HepG2 (cell line): Measurements from ENCODE around the gene UBR1. TPM values are rescaled to one million over a fixed set of nuclear protein-coding genes. Genes with fewer than 3 reads are reported as not detected.

Experiments used
- AGO1 ChIP-seq: fragments of 200-400 bp; formaldehyde crosslinking; IDR thresholded peaks from 2 replicates; pipeline ENCODE4 v1.6.1; 2017; ENCODE audit warnings: mild to moderate bottlenecking, low read depth, low read length, moderate library complexity; ENCODE audit not compliant: poor library complexity, severe bottlenecking
- CENPT ChIP-seq: sonication (generic); formaldehyde crosslinking; IDR thresholded peaks from 2 replicates; pipeline ENCODE4 v1.8.0; 2022; ENCODE audit warnings: low read depth, mild to moderate bottlenecking, moderate library complexity, missing genetic modification reagents
- ERF ChIP-seq: IDR thresholded peaks from 2 replicates; pipeline ENCODE4 v1.6.1; 2018; ENCODE audit warnings: missing biosample characterization, missing genetic modification reagents
- FOSL1 ChIP-seq: sonication (generic); formaldehyde crosslinking; IDR thresholded peaks from 2 replicates; pipeline ENCODE4 v1.9.0; 2021; ENCODE audit warnings: missing genetic modification reagents, borderline replicate concordance
- GLI4 ChIP-seq: sonication (generic); formaldehyde crosslinking; IDR thresholded peaks from 2 replicates; pipeline ENCODE4 v1.5.1; 2020; ENCODE audit warnings: missing genetic modification reagents, mild to moderate bottlenecking, moderate library complexity, borderline replicate concordance
- IKZF4 ChIP-seq: sonication (generic); formaldehyde crosslinking; IDR thresholded peaks from 2 replicates; pipeline ENCODE4 v1.5.1; 2020; ENCODE audit warnings: borderline replicate concordance, mild to moderate bottlenecking, low read depth, missing genetic modification reagents; ENCODE audit errors: not compliant biosample characterization
- MEIS2 ChIP-seq: sonication (generic); formaldehyde crosslinking; IDR thresholded peaks from 2 replicates; pipeline ENCODE4 v1.9.0; 2021; ENCODE audit warnings: mild to moderate bottlenecking, missing genetic modification reagents
- NBN ChIP-seq: fragments of 450-650 bp; conservative IDR thresholded peaks from 2 replicates; pipeline ENCODE4 v1.6.1; 2017
- NFIC ChIP-seq: IDR thresholded peaks from 2 replicates; pipeline ENCODE4 v1.6.1; 2012; ENCODE audit warnings: mild to moderate bottlenecking, low read length, inconsistent platforms
- NFYC ChIP-seq: IDR thresholded peaks from 2 replicates; pipeline ENCODE4 v1.6.1; 2016; ENCODE audit warnings: missing genetic modification reagents, missing compliant biosample characterization
- PHB2 ChIP-seq: fragments of 450-650 bp; IDR thresholded peaks from 2 replicates; pipeline ENCODE4 v1.6.1; 2018; ENCODE audit not compliant: partially characterized antibody
- PHF5A ChIP-seq: IDR thresholded peaks from one replicate; pipeline ENCODE4 v1.6.1; 2018; ENCODE audit warnings: low read depth, missing genetic modification reagents; ENCODE audit not compliant: unreplicated experiment
- PITX1 ChIP-seq: sonication (generic); formaldehyde crosslinking; IDR thresholded peaks from 2 replicates; pipeline ENCODE4 v1.5.1; 2020; ENCODE audit warnings: mild to moderate bottlenecking, missing genetic modification reagents
- RARG ChIP-seq: sonication (generic); formaldehyde crosslinking; IDR thresholded peaks from 2 replicates; pipeline ENCODE4 v1.4.0; 2020; ENCODE audit warnings: low read depth, mild to moderate bottlenecking, missing genetic modification reagents
- TCF7 ChIP-seq: sonication (generic); IDR thresholded peaks from 2 replicates; pipeline ENCODE4 v1.6.1; 2016; ENCODE audit warnings: antibody characterized with exemption, low read depth
- U2AF2 ChIP-seq: fragments of 200-400 bp; formaldehyde crosslinking; IDR thresholded peaks from 2 replicates; pipeline ENCODE4 v1.6.1; 2017; ENCODE audit warnings: low read depth, mild to moderate bottlenecking, low read length
- ZNF20 ChIP-seq: sonication (generic); formaldehyde crosslinking; IDR thresholded peaks from 2 replicates; pipeline ENCODE4 v1.4.0; 2020; ENCODE audit warnings: mild to moderate bottlenecking, moderate library complexity, missing genetic modification reagents
- ZNF672 ChIP-seq: sonication (generic); formaldehyde crosslinking; IDR thresholded peaks from 2 replicates; pipeline ENCODE4 v1.8.1; 2022; ENCODE audit warnings: missing genetic modification reagents
- ZUFSP ChIP-seq: sonication (generic); formaldehyde crosslinking; IDR thresholded peaks from 2 replicates; pipeline ENCODE4 v1.9.0; 2021; ENCODE audit warnings: missing genetic modification reagents, mild to moderate bottlenecking, borderline replicate concordance
- polyA plus RNA-seq, 8 experiments: library from polyadenylated mRNA; depleted of rRNA in 3 of 8; stranded (reverse) in 7 of 8; unstranded in 1 of 8; fragments of >200 nt; fragmentation: Illumina TruSeq in 4 of 8; extraction: Trizol in 4 of 8; gene quantifications; 2 replicates each; pipeline versions ENCODE4 v1.2.1 to v1.2.3, GENCODE V29; 2011 to 2016; ENCODE audit warnings: low read depth in 4 of 8, missing spikeins in 1 of 8, mixed read lengths in 1 of 8; ENCODE audit not compliant: insufficient read depth in 1 of 8
- total RNA-seq, 5 experiments: library from RNA; depleted of rRNA; stranded (reverse); fragments of >200 nt; fragmentation: Illumina TruSeq; extraction: Trizol; gene quantifications; 2 replicates each; pipeline ENCODE4 v1.2.3, GENCODE V29; 2016; ENCODE audit warnings: low read depth in 1 of 5
- TF ChIP-seq, protein P1 (sequence below): sonication (generic); formaldehyde crosslinking; IDR thresholded peaks from 2 replicates; pipeline ENCODE4 v1.5.0; 2020; ENCODE audit warnings: mild to moderate bottlenecking, missing genetic modification reagents
- TF ChIP-seq, protein P2 (sequence below): sonication (generic); formaldehyde crosslinking; IDR thresholded peaks from 2 replicates; pipeline ENCODE4 v1.4.0; 2020; ENCODE audit warnings: missing genetic modification reagents
- TF ChIP-seq, protein P3 (sequence below): sonication (generic); formaldehyde crosslinking; IDR thresholded peaks from 2 replicates; pipeline ENCODE4 v1.4.0; 2020; ENCODE audit warnings: missing genetic modification reagents

The UBR1 gene
- total and polyA plus RNA-seq, 2 of the 13 experiments (the other 11 are each of a cell fraction or from before 2014, with no cell fraction given) = 6.4 to 18.0 TPM

GRCh38 chr15:43105778-43106485, at the start of gene UBR1 (continued):
- TF ChIP-seq, protein P1, sequence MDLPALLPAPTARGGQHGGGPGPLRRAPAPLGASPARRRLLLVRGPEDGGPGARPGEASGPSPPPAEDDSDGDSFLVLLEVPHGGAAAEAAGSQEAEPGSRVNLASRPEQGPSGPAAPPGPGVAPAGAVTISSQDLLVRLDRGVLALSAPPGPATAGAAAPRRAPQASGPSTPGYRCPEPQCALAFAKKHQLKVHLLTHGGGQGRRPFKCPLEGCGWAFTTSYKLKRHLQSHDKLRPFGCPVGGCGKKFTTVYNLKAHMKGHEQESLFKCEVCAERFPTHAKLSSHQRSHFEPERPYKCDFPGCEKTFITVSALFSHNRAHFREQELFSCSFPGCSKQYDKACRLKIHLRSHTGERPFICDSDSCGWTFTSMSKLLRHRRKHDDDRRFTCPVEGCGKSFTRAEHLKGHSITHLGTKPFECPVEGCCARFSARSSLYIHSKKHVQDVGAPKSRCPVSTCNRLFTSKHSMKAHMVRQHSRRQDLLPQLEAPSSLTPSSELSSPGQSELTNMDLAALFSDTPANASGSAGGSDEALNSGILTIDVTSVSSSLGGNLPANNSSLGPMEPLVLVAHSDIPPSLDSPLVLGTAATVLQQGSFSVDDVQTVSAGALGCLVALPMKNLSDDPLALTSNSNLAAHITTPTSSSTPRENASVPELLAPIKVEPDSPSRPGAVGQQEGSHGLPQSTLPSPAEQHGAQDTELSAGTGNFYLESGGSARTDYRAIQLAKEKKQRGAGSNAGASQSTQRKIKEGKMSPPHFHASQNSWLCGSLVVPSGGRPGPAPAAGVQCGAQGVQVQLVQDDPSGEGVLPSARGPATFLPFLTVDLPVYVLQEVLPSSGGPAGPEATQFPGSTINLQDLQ = no peak
- 0 out of 2 replicates have a peak, but pooled peaks have one; percentile 33 for TF ChIP-seq GLI4
- peak; percentile 63; the same call in 1 of the 2 replicates for TF ChIP-seq MEIS2 (CRISPR knock-in tag)
- TF ChIP-seq ZUFSP (CRISPR knock-in tag) = no peak
- TF ChIP-seq PITX1 = no peak
- peak; percentile 11; the same call in 1 of the 2 replicates for TF ChIP-seq NFYC (CRISPR knock-in tag)
- TF ChIP-seq ZNF672 = no peak
- TF ChIP-seq ERF (CRISPR knock-in tag) = peak; percentile 51; the same call in 1 of the 2 replicates
- no peak for TF ChIP-seq CENPT (CRISPR knock-in tag)
- no peak for TF ChIP-seq FOSL1 (CRISPR knock-in tag)
- peak; percentile 41; the same call in 1 of the 2 replicates for TF ChIP-seq ZNF20 (CRISPR knock-in tag)
- TF ChIP-seq, protein P2, sequence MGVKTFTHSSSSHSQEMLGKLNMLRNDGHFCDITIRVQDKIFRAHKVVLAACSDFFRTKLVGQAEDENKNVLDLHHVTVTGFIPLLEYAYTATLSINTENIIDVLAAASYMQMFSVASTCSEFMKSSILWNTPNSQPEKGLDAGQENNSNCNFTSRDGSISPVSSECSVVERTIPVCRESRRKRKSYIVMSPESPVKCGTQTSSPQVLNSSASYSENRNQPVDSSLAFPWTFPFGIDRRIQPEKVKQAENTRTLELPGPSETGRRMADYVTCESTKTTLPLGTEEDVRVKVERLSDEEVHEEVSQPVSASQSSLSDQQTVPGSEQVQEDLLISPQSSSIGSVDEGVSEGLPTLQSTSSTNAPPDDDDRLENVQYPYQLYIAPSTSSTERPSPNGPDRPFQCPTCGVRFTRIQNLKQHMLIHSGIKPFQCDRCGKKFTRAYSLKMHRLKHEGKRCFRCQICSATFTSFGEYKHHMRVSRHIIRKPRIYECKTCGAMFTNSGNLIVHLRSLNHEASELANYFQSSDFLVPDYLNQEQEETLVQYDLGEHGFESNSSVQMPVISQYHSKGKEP (CRISPR knock-in tag) = no peak
- no peak for TF ChIP-seq IKZF4
- no peak for TF ChIP-seq U2AF2
- TF ChIP-seq, protein P3, sequence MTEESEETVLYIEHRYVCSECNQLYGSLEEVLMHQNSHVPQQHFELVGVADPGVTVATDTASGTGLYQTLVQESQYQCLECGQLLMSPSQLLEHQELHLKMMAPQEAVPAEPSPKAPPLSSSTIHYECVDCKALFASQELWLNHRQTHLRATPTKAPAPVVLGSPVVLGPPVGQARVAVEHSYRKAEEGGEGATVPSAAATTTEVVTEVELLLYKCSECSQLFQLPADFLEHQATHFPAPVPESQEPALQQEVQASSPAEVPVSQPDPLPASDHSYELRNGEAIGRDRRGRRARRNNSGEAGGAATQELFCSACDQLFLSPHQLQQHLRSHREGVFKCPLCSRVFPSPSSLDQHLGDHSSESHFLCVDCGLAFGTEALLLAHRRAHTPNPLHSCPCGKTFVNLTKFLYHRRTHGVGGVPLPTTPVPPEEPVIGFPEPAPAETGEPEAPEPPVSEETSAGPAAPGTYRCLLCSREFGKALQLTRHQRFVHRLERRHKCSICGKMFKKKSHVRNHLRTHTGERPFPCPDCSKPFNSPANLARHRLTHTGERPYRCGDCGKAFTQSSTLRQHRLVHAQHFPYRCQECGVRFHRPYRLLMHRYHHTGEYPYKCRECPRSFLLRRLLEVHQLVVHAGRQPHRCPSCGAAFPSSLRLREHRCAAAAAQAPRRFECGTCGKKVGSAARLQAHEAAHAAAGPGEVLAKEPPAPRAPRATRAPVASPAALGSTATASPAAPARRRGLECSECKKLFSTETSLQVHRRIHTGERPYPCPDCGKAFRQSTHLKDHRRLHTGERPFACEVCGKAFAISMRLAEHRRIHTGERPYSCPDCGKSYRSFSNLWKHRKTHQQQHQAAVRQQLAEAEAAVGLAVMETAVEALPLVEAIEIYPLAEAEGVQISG = peak; percentile 81
- TF ChIP-seq PHB2 = no peak
- no peak for TF ChIP-seq NBN
- TF ChIP-seq TCF7 = no peak
- TF ChIP-seq AGO1 = no peak
- no peak for TF ChIP-seq PHF5A (CRISPR knock-in tag)
- no peak for TF ChIP-seq RARG (CRISPR knock-in tag)
- no peak for TF ChIP-seq NFIC
